A549 (cell line): ENCODE results near the gene MAN2B2. TPM values are rescaled to one million over a fixed set of nuclear protein-coding genes. Genes with fewer than 3 reads are reported as not detected.

Experiments
- ATAC-seq, 2 experiments: fragments of 200-7000 bp in 1 of 2; fragments of >200 bp in 1 of 2; cut with Nextera tagmentation in 1 of 2; cut with Tn5 transposase in 1 of 2; 3 replicates each; pipeline versions ENCODE4 v1.8.0 to v1.9.1; 2018 to 2020; ENCODE audit warnings: mild to moderate bottlenecking in 1 of 2, moderate library complexity in 1 of 2
- CTCF ChIA-PET: fragments of 300-600 bp; sonication (Branson Sonifier 250); formaldehyde crosslinking; extraction: SDS; loops from one replicate; lab custom pipeline; 2021; ENCODE audit warnings: antibody characterized with exemption, inconsistent platforms; lab: Yijun Ruan, JAX
- POLR2A ChIA-PET: fragments of 350-600 bp; formaldehyde crosslinking; extraction: SDS; loops from one replicate; lab custom pipeline; 2021; ENCODE audit warnings: antibody characterized with exemption, inconsistent platforms; lab: Yijun Ruan, JAX
- DNase-seq, 2 experiments: peaks; one replicate each; pipeline versions ENCODE4 v3.0.0 to v3.0.0-alpha.2; 2011 to 2016; ENCODE audit warnings: low read depth in 1 of 2, low spot score in 1 of 2
- FAIRE-seq: peaks from 2 replicates; lab custom pipeline; 2011; peaks lifted over from hg19 to GRCh38; lab: Jason Lieb, UNC
- H3K27ac ChIP-seq, 2 experiments: fragments of >200 bp; sonication (Bioruptor Twin); formaldehyde crosslinking; 3 replicates each; pipeline ENCODE4 v1.5.1; 2016 to 2017
- H3K4me1 ChIP-seq: fragments of >200 bp; sonication (Bioruptor Twin); formaldehyde crosslinking; 3 replicates; pipeline ENCODE4 v1.6.1; 2016
- H3K4me2 ChIP-seq: fragments of >200 bp; sonication (Bioruptor Twin); formaldehyde crosslinking; 3 replicates; pipeline ENCODE4 v1.6.1; 2016
- H3K4me3 ChIP-seq: fragments of >200 bp; sonication (Bioruptor Twin); formaldehyde crosslinking; 3 replicates; pipeline ENCODE4 v1.5.1; 2016
- H3K9me3 ChIP-seq: fragments of >200 bp; sonication (Bioruptor Twin); formaldehyde crosslinking; 3 replicates; pipeline ENCODE4 v1.6.1; 2016
- ATOH8 ChIP-seq: fragments of 250-450 bp; sonication (Bioruptor Pico); IDR thresholded peaks from 2 replicates; pipeline ENCODE4 v1.5.0; 2020; ENCODE audit warnings: low read depth, mild to moderate bottlenecking, moderate library complexity
- BCL3 ChIP-seq: fragments of >200 bp; sonication (Bioruptor Twin); formaldehyde crosslinking; IDR thresholded peaks from 3 replicates; pipeline ENCODE4 v1.6.1; 2016
- BHLHE40 ChIP-seq: IDR thresholded peaks from 2 replicates; pipeline ENCODE4 v1.6.1; 2012; ENCODE audit warnings: low read depth, low read length, inconsistent platforms
- CBX2 ChIP-seq: fragments of 200-600 bp; sonication (generic); IDR thresholded peaks from 2 replicates; pipeline ENCODE4 v1.6.1; 2016; ENCODE audit warnings: low read depth, mild to moderate bottlenecking, borderline replicate concordance
- EHF ChIP-seq: fragments of 250-450 bp; sonication (Bioruptor Pico); IDR thresholded peaks from 2 replicates; pipeline ENCODE4 v1.5.0; 2020; ENCODE audit warnings: mild to moderate bottlenecking
- ELK1 ChIP-seq: fragments of 150-350 bp; IDR thresholded peaks from 2 replicates; pipeline ENCODE4 v1.6.1; 2014; ENCODE audit warnings: low read depth, mild to moderate bottlenecking, low read length
- EP300 ChIP-seq, 2 experiments: fragments of >200 bp; sonication (Bioruptor Twin); formaldehyde crosslinking; IDR thresholded peaks; 2 replicates in 1 of 2; 3 replicates in 1 of 2; pipeline ENCODE4 v1.6.1; 2016 to 2017
- ESRRA ChIP-seq: fragments of 150-350 bp; IDR thresholded peaks from 2 replicates; pipeline ENCODE4 v1.6.1; 2014; ENCODE audit warnings: mild to moderate bottlenecking, low read length, borderline replicate concordance
- FOSB ChIP-seq: fragments of 250-450 bp; sonication (Bioruptor Pico); IDR thresholded peaks from 2 replicates; pipeline ENCODE4 v1.5.0; 2020; ENCODE audit warnings: mild to moderate bottlenecking, moderate library complexity
- HDAC2 ChIP-seq: fragments of 200-600 bp; sonication (generic); IDR thresholded peaks from 2 replicates; pipeline ENCODE4 v1.6.1; 2016
- JUNB ChIP-seq: fragments of >200 bp; sonication (Bioruptor Twin); formaldehyde crosslinking; IDR thresholded peaks from 2 replicates; pipeline ENCODE4 v1.6.1; 2016
- MAFK ChIP-seq: fragments of 450-650 bp; IDR thresholded peaks from 2 replicates; pipeline ENCODE4 v1.6.1; 2014; ENCODE audit not compliant: partially characterized antibody
- MAZ ChIP-seq: fragments of 150-350 bp; IDR thresholded peaks from 2 replicates; pipeline ENCODE4 v1.6.1; 2014; ENCODE audit warnings: antibody characterized with exemption, low read depth, low read length, borderline replicate concordance
- NPAS2 ChIP-seq: fragments of 250-450 bp; sonication (Bioruptor Pico); IDR thresholded peaks from 2 replicates; pipeline ENCODE4 v1.8.0; 2022; ENCODE audit warnings: mild to moderate bottlenecking, moderate library complexity, borderline replicate concordance
- POLR2A ChIP-seq: IDR thresholded peaks from 2 replicates; pipeline ENCODE4 v1.6.1; 2012; ENCODE audit warnings: mild to moderate bottlenecking, low read length
- RAD21 ChIP-seq, 2 experiments: fragments of >200 bp in 1 of 2; sonication (Bioruptor Twin) in 1 of 2; formaldehyde crosslinking in 1 of 2; IDR thresholded peaks in 1 of 2; conservative IDR thresholded peaks in 1 of 2; 2 replicates in 1 of 2; 3 replicates in 1 of 2; pipeline ENCODE4 v1.6.1; 2012 to 2018; ENCODE audit warnings: inconsistent platforms in 1 of 2
- RFX5 ChIP-seq: fragments of 450-650 bp; IDR thresholded peaks from 2 replicates; pipeline ENCODE4 v1.7.1; 2014; ENCODE audit warnings: antibody characterized with exemption, mild to moderate bottlenecking, moderate library complexity
- SMC3 ChIP-seq: fragments of >200 bp; sonication (Bioruptor Twin); formaldehyde crosslinking; IDR thresholded peaks from 3 replicates; pipeline ENCODE4 v1.6.1; 2018; ENCODE audit warnings: inconsistent platforms
- SREBF2 ChIP-seq: fragments of 450-650 bp; IDR thresholded peaks from 2 replicates; pipeline ENCODE4 v1.6.1; 2014; ENCODE audit warnings: mild to moderate bottlenecking, moderate library complexity
- TFCP2L1 ChIP-seq: fragments of 250-450 bp; sonication (Bioruptor Pico); IDR thresholded peaks from 2 replicates; pipeline ENCODE4 v1.5.0; 2021; ENCODE audit warnings: mild to moderate bottlenecking
- TP53 ChIP-seq: fragments of 250-450 bp; sonication (Bioruptor Pico); IDR thresholded peaks from 2 replicates; pipeline ENCODE4 v1.5.0; 2021; ENCODE audit warnings: mild to moderate bottlenecking, moderate library complexity
- ZFP36 ChIP-seq: fragments of 450-650 bp; IDR thresholded peaks from 2 replicates; pipeline ENCODE4 v1.6.1; 2014; ENCODE audit warnings: borderline replicate concordance; ENCODE audit not compliant: partially characterized antibody
- ZSCAN20 ChIP-seq: fragments of 250-450 bp; sonication (Bioruptor Pico); IDR thresholded peaks from 2 replicates; pipeline ENCODE4 v1.8.0; 2022; ENCODE audit warnings: mild to moderate bottlenecking, moderate library complexity
- WGBS: methylation state at CpG from one replicate; pipeline ENCODE4 v1.1.6; 2017; ENCODE audit errors: missing lambda C conversion rate; 5-methylcytosine and 5-hydroxymethylcytosine counted together
- polyA plus RNA-seq, 4 experiments: library from polyadenylated mRNA; depleted of rRNA in 3 of 4; stranded (reverse); fragments of >200 nt; fragmentation: RNase III in 1 of 4; extraction: RNeasy Plus Mini Kit Qiagen cat#74134 plus additional on column Dnase treatment in 1 of 4; gene quantifications; 2 replicates in 3 of 4; 3 replicates in 1 of 4; pipeline ENCODE4 v1.2.3, GENCODE V29; 2011 to 2017
- TF ChIP-seq, protein P1 (sequence below): fragments of >200 bp; sonication (Bioruptor Twin); formaldehyde crosslinking; IDR thresholded peaks from 2 replicates; pipeline ENCODE4 v1.6.1; 2016
- TF ChIP-seq, protein P2 (sequence below): IDR thresholded peaks from 2 replicates; pipeline ENCODE4 v1.6.1; 2012
- TF ChIP-seq, protein P3 (sequence below): fragments of 250-450 bp; sonication (Bioruptor Pico); IDR thresholded peaks from 2 replicates; pipeline ENCODE4 v1.5.0; 2021; ENCODE audit warnings: mild to moderate bottlenecking, moderate library complexity, borderline replicate concordance

The MAN2B2 gene
- polyA plus RNA-seq, 2 of the 4 experiments (the other 2 are of a cell fraction): 6.3 to 8.4 TPM

- ChIA-PET CTCF (interaction anchor here (0.6 kb wide), 1 partner anchor 22 kb away, joined by 3 read pairs; no protein-coding TSS in a partner anchor), POLR2A (interaction anchor here (0.9 kb wide), 1 partner anchor 18 kb away, joined by 3 read pairs; a partner anchor contains a TSS)
- TF ChIP-seq ESRRA (no peak), RFX5 (no peak), JUNB (no peak), MAZ (no peak), ELK1 (no peak), ATOH8 (CRISPR knock-in tag) (no peak), FOSB (CRISPR knock-in tag) (no peak), ZSCAN20 (CRISPR knock-in tag) (no peak), EP300 (IDR thresholded peaks at IDR 0.05) (no peak), HDAC2 (no peak), RAD21 (conservative IDR thresholded peaks at IDR 0.05 in 1 of 2, IDR thresholded peaks at IDR 0.05 in 1 of 2) (no peak), EHF (CRISPR knock-in tag) (no peak), CBX2 (no peak), ZFP36 (no peak), SMC3 (no peak), MAFK (no peak)
- TF ChIP-seq, protein P1, sequence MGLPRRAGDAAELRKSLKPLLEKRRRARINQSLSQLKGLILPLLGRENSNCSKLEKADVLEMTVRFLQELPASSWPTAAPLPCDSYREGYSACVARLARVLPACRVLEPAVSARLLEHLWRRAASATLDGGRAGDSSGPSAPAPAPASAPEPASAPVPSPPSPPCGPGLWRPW: no peak
- TF ChIP-seq, protein P2, sequence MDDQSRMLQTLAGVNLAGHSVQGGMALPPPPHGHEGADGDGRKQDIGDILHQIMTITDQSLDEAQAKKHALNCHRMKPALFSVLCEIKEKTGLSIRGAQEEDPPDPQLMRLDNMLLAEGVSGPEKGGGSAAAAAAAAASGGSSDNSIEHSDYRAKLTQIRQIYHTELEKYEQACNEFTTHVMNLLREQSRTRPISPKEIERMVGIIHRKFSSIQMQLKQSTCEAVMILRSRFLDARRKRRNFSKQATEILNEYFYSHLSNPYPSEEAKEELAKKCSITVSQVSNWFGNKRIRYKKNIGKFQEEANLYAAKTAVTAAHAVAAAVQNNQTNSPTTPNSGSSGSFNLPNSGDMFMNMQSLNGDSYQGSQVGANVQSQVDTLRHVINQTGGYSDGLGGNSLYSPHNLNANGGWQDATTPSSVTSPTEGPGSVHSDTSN: no peak
- H3K4me3 ChIP-seq: no peak overlapping the region
- no peaks in the 10 kb centered on the region for H3K9me3 ChIP-seq
- ATAC-seq: no peak
- 65% methylated on average over 2 of the region's 5 CpGs for WGBS
- no peak overlapping the region for H3K4me2 ChIP-seq
- no peak for DNase-seq
- no peaks in the 10 kb centered on the region for H3K4me1 ChIP-seq
- H3K27ac ChIP-seq: no peak overlapping the region
- no peak for FAIRE-seq
Measured at GRCh38 chr4:6655924-6656323, 80.9 kb downstream of the MAN2B2 start.

GRCh38 chr4:6657242-6658208, 82.5 kb downstream of the MAN2B2 start:
- whole genome bisulfite sequencing: 83% methylated on average over 54 of the region's 65 CpGs
- CTCF ChIA-PET: no interaction called here

More at GRCh38 chr4:6657242-6658208, 82.5 kb downstream of the MAN2B2 start:
- Histone ChIP-seq H3K4me3 (no peak overlapping the region), H3K27ac (no peak overlapping the region), H3K9me3 (no peaks in the 10 kb centered on the region), H3K4me1 (no peaks in the 10 kb centered on the region), H3K4me2 (no peak overlapping the region)
- no peak for ATAC-seq
- DNase-seq: no peak
- TF ChIP-seq EHF (CRISPR knock-in tag) (no peak), BCL3 (no peak), NPAS2 (CRISPR knock-in tag) (no peak), SREBF2 (no peak), TP53 (CRISPR knock-in tag) (no peak), ZSCAN20 (CRISPR knock-in tag) (no peak), POLR2A (no peak), BHLHE40 (no peak), TFCP2L1 (CRISPR knock-in tag) (no peak)
- TF ChIP-seq, protein P2: no peak
- TF ChIP-seq, protein P3, sequence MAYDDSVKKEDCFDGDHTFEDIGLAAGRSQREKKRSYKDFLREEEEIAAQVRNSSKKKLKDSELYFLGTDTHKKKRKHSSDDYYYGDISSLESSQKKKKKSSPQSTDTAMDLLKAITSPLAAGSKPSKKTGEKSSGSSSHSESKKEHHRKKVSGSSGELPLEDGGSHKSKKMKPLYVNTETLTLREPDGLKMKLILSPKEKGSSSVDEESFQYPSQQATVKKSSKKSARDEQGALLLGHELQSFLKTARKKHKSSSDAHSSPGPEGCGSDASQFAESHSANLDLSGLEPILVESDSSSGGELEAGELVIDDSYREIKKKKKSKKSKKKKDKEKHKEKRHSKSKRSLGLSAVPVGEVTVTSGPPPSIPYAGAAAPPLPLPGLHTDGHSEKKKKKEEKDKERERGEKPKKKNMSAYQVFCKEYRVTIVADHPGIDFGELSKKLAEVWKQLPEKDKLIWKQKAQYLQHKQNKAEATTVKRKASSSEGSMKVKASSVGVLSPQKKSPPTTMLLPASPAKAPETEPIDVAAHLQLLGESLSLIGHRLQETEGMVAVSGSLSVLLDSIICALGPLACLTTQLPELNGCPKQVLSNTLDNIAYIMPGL (CRISPR knock-in tag): no peak
- POLR2A ChIA-PET: no interaction called here
- FAIRE-seq: no peak
